CMK (cell line): ENCODE results near the gene MYO10.
"Not testable (repeated sequence)": the region's sequence is repeated elsewhere in the genome, so short reads cannot be mapped to it uniquely, and the experiment has no call there.

ENCODE experiments used
- DNase-seq: peaks from one replicate; pipeline ENCODE4 v3.0.0-alpha.2; 2010; ENCODE audit warnings: low read depth

MYO10 gene

DNA sequence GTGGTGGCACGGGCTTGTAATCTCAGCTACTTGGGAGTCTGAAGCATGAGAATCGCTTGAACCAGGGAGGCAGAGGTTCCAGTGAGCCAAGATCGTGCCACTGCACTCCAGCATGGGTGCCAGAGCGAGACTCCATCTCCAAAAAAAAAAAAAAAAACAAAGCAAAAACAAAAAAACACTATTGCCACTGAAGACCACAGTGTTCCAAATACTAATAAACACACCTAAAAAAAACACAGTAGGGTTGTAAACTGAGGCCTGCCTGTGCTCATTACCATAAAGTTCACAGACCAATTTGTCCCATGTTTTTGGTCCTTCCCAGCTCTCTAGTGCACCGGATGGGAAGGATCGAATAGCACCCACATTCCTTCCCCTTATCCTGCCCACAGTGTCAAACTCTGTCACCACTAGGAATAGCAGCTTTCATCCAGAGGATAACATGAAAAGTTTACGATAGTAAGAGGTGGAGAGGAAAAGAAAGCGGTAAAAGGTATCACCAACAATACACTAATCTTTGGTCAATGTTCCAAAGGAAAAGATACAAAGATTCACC lies 49.2 kb downstream of the MYO10 start:
- DNase-seq: no peak

DNA sequence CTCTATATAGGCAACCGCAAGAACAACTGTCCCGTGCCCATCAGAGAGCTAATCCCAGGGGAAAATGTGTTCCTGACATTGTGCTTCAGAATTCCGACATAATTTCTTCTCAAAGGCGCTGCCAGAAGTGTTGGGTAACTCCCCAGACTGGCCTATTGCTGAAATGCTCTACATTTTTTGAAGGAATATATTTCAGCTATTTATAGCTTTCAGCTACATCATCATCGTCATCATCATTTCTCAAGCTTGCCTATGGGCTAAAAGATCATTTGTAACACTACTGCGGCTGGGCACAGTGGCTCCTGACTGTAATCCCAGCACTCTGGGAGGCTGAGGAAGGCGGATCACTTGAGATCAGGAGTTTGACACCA lies 49.7 kb downstream of the MYO10 start:
- DNase-seq: no peak

DNA sequence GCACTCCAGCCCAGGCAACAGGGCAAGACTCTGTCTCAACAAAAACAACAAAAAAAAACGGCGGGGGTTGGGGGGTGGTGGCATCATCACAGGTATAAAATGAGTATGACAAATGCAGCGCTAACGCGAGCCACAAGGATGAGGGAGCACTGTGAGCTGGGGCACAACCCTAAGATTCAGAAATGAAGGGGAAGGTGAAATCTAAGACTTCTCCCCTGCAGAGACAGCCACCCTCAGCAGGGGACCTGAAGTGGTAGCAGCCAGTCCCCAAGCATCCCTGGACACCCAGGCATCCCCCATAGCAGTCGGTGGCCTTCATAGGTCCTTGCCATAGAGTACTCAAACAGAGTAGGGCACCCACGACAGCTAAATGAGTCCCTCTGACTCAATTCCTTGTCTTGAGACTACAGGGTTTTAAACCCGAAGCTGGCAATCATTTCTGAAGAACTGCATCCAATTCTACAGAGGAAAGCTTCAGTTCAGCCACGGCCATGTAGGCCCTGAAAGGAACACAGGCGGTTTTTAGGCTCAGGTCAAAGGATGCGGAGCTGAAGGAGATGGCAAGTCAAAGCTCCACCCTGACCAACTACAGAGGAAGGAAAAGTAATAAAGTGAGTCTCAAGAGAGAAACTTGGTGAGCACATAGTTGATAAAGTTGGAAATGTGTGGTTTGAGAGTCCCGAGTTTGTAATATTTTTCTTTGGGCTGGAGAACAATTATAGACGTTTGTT lies 50.3 kb downstream of the MYO10 start:
- DNase-seq: no peak

DNA sequence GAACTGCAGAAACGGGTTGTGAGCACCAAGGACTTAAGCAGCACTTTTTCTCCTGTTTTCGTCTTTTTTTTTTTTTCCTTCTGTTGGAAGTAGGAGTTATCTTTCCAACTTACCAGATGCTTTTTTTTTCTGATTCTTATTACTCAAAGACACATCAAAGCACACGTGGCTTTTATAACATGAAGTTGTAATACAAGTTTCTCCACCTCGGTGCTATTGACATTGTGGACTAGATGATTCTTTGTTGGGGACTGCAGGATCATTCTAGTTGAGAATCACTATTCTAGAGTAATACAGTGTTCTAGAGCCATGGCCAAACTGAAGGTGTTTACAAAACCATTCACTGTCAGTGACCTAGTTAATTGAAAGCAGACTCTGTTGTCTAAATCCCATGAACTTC lies 51.5 kb downstream of the MYO10 start:
- no peak for DNase-seq

DNA sequence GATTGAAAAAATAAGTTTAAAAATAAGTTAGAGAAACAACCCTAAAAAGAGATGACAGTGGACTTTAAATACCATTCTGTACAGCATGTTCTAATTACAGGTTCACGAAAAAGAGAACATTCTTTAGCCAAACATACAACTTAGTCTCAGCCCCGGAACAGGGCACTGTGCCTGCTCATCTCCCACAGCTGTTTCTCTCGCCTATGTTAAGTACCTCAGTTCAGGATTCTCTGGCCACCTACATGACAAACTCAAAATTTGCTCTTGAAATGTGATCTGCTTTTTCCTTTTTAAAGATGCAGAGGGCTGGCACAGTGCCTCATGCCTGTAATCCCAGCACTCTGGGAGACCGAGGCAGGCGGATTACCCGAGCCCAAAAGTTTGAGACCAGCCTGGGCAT lies 52.3 kb downstream of the MYO10 start:
- no peak for DNase-seq

DNA sequence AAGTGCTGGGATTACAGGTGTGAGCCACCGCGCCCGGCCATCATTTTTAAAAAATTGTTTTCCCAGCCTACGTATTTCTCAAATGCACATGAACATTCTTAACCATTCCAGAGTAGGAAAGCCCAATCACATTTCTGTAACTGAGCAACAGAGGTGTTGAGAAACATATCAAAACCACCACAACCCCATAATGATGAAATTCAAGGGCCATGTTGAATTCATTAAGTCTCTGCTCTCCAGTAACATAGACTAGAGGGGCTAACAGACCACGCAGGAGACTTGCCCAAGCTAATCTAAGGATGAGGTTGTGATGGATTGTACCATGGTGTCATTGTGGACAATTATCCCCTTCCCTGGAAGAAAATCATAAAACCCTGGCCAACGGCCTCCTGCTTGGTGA lies 52.9 kb downstream of the MYO10 start:
- no peak for DNase-seq

DNA sequence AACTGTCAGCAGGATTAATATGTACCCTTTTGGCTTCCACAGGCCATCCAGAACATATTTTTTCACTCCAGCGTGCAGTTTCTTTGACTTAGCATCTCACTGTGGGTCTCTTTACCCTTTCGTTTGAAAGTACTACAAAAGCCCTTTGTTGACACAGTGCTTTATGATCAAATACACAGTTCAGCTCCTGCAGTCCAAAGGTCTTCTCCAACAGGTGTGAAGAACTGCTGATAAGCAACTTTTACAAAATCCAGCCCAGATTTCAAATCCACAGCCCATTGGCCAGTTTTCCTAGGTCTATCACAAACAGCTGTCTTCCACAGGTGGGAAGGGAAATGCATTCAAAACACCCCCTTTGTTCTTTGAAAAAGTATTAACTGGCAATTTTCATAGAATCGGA lies 54.8 kb downstream of the MYO10 start:
- DNase-seq: no peak

DNA sequence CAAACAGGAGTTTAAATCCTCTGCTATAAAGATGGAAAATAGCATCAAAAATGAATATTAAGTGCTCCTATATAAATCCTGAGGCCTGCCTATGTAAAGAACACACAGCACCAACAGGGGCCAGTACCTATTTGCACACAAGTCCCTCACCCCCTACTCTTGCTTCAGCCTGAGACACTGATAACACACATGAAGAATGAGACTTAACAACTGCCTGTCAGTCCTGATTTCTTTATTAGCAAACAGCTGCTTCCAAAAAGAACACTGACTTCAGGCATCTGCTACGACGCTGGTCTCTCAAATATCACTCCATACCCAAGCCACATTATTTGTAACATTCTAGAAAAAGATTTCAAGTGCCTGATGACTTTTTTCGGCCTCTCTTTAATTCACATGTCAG lies 55.5 kb downstream of the MYO10 start:
- DNase-seq: no peak

DNA sequence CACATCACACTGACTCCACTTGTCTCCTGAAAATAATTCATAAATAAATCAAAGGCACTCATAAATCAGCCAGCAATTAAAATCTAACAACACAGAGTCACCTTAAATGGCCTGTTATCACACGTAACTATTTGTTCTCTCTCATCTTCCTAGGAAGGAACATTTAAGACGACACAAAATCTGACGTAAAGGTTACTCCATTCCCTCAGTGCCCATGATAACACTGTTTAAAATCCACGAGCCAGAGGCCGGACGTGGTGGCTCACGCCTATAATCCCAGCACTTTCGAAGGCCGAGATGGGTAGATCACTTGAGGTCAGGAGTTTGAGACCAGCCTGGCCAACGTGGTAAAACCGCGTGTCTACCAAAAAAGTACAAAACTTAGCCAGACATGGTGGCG lies 56.4 kb downstream of the MYO10 start:
- no peak for DNase-seq

DNA sequence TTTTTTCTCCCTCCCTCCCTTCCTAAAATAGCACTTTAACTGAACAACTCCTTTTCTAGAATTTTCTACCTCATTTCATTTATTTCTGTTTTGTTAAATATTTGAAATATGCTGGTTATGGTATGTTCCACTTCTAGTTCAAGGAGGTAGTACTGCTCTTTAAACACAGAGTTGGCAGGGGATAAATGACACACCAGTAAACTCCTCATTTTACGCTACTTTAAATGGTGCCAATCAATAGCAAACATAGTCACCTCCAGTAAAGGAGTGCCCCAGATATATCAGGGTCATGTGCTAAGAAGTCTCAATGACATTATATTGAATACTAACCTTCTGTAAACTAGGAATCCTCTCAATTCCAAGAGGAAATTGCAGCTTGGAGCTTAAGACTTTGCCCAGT lies 56.9 kb downstream of the MYO10 start:
- DNase-seq: no peak

DNA sequence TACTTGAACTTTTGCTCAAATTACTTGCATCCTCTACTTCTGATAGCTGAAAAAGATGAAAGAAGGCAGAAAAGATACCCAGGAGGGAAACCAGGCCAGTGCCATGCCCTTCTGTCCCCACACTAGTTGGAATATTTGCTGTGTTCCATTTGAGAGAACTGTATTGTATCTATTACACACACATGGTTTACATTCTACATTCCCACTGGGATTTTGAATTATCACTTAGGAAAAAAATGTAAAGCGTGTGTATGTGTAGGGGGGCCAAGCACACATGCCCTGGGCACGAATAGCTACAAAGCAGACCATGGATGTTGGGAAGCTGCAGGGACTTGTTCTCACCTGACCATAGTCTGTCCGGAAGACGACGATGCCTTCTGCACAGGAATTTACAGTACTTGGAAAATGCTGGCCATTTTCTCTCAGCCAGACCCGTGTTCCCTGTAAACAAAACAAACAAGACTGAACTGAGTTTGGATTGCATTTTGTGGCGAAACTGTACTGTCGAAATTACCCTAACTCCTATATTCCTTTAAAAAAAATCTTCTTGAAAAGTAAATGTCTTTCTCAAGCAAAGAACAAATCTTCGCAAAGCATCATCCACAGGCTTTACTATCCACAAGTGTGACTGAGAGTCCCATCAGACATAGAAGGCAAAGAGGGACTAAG lies 58.7 kb downstream of the MYO10 start:
- no peak for DNase-seq

DNA sequence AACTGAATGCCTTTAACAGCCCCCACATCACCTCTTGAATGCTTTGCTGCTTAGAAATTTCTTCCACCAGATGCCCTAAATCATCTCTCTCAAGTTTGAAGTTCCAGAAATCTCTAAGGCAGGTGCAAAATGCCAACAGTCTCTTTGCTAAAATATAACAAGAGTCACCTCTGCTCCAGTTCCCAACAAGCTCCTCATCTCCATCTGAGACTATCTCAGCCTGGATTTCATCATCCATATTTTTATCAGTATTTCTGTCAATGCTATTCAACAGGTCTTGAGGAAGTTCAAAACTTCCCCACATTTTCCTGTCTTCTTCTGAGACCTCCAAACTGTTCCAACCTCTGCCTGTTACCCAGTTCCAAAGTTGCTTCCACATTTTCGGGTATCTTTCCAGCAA lies 61.7 kb downstream of the MYO10 start:
- not testable (repeated sequence) for DNase-seq

DNA sequence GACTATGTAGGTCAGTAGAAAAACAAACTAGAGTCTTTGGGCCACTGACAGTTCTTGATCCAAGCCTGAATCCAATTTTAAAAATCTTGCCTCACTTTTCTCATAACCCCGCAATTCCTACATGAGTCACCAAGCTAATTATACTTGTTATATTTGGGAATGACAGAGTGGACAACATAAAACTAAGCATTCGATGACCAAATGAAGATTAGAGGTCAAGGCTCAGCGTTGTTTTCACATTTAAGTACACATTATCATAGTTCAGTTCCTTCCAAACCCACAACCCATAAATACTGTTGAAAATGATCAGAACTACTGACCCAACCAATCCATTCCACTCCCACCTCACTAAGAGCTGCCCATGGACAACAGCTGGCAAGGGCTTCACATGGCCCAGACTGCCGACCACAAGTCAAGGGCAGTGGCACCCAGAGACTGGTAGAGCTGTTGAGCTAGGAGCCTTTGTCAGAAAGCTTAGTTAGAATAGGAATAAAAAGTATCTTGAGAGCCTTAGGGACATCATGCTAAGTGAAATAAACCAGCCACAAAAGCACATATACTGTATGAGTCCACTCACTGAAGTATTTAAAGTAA lies 64.2 kb downstream of the MYO10 start:
- no peak for DNase-seq

DNA sequence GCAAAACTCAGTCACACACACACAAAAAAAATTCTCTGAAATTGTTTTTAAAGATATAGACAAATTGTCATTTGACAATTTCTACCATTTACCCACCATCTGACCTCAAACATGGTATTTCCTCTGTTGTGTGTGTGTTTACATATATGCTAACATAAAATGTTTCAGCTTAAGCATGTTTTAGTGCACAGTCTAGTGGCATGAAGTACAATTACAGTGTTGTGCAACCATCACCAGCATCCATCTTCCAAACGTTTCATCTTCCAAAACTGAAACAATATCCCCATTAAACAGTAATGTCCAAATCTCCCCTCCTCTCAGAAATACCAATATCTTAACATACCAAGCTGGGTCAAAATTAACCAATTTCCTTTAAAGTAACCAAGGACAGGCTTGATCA lies 65.2 kb downstream of the MYO10 start:
- no peak for DNase-seq

DNA sequence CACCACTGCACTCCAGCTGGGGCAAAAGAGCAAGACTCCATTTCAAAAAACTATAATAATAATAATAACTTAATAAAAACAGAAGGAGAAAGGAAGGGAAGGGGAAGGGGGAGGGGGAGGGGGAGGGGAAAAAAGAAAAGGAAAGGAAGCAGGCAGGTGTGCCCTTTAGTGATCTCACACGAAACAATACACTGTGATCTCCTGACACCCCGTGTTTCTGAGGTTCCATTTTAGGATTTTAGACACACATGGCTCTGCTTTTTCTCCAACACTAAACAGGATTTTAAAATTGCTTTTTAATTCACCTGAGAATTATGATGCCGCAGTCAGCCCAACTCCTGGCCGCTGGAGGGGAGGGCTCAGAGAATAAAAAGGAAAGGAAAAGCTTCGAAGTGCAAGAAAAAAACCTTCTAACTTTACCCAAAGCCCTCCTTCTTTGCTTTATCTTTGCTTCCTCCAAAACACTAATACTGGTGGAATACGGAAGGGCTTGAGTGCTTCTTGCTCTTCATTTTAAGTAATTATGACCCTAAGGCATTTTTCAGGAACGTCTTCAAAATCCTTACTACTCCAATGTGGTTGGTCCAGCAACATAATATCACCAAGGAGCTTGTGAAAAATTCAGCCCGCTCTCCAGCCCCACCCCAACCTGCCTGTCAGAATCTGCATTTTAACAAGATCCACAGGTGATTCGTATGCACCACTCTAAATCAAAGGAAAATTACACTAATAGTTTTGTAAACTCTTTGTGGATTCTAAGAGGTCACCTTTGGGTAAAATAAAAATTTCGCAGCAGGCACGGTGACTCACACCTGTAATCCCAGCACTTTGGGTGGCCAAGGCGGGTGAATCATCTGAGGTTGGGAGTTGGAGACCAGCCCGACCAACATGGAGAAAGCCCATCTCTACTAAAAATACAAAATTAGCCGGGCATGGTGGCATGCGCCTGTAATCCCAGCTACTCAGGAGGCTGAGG lies 66.0 kb downstream of the MYO10 start:
- no peak for DNase-seq

DNA sequence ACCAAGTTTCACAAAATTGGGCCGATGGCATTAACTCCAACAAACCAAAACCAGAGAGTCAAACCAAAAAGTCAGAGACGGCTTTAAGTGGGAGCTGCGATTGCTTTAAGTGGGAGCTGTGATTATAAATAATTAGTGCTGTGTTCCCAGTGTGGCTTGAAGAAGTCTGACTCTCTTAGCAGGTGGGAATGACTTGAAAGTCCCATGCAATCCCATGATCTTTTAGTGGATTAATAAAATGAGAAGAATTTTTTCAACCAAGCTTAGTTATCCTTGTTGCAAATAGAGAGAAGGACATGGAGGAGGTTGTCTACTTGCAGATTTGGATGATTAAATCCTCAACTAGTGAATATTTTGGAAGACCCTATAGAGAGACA lies 68.5 kb downstream of the MYO10 start:
- DNase-seq: no peak

DNA sequence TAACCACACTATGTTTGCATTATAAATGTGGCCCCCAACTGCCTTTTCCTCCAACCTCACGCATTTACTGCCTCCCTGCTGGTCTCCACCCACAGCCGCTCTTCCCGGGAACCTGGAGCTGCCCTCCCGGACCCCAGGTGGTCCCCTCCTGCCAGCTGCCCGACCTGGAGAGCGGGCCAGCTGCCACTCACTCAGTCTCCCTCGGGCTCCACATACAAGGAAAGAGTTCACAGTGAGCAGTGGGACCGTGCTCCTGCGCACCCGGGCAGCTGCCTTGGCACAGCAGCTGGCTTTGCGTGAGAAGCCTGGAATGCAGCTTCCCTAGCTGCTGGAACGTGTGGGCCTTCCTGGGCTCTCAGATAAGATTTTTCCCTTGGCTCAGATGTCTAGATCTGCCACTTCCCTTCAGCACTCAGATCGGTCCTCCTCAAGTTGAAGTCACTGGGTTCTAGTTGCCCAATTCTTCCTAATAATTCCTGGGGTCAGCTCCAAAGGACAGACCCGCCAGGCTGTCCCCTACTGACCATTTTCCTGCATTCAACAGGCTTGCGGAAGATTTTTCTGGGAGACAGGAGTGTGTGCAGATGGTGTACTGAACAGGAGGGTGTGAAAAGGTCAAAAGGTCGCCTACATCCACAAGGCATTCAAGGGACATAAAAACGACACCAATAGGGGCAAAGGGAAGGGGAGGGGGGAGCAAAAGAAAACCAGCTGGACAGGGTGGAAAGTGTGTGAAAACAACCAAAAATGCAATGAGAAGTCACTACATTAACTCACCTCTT lies 69.1 kb downstream of the MYO10 start:
- DNase-seq: no peak

DNA sequence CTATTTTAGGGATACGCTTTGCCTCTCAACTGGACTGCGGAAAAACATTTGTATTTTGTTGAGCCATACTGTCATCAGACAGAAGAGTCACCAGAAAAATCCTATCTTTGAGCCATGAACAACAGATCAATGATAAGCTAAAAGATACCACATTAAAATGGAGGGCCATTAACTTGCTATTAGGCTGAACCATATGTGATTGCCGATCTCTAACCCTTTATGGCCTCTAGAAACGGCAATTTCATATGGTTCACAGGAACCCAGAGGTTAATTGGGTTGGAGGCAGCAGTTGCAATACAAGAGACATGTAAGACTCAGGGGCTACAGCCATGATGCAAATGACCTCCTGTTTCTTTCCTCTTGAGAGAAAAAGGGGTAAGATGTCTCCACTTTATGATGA lies 69.8 kb downstream of the MYO10 start:
- DNase-seq: no peak

DNA sequence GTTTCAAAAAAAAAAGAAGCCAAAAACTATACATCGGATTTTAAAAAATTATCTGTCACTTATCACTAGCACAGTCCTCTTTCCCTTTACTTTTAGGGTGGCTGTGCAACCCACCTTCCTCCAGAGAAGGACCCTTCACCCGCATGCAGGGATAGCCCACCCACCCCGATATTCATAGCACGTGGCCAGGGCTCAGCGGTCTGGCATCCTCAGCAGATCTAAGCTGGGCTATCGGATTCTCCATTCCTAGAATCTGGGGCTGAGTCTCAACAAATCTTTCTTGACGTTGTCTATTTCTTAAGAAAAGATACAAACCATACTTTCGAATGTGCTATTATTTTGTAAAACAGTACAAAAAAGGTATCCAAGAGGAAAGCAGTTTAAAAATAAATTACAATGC lies 70.9 kb downstream of the MYO10 start:
- no peak for DNase-seq

DNA sequence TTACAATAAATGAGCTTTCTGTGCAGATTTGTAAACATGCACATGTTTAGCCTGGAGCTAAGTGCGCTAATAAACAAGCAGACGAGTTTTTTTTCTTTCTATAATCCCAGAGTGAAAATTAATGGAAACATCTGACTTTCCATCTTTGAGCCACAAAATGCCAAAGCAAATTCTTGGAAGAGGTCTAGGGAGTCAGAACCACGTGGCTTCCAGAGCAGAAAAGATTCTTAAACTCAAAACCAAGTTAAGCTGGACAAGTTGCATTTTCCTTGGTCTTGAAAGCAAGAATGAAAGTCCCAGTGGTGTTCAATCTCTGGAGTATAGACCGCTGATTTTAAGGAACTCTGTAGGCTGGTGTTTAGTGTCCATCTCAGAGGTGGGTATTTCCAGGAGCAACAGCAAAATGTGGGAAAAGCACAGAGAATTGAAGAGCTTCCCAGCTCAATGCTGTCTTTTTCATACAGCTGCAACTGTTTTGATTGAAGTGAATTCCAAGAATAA lies 71.4 kb downstream of the MYO10 start:
- DNase-seq: no peak

DNA sequence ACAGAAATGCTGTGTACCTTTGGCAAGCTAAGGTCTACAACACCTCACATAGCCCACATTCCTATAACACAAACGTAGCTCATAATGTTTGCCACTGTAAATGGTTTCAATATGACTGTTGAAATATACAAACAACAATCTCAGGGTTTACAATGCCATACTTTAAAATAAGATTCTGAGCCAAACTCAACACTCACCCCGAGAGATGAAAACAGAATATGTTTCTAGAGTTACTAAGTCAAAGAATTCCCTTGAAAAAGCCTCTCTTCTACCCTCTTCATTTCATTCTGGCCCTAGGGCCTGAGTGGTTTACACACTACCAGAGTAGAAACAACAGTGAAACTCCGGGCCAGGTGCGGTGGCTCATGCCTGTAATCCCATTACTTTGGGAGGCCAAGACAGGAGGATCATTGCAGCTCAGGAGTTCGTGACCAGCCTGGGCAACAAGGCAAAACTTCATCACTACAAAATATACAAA lies 72.6 kb downstream of the MYO10 start:
- no peak for DNase-seq
